Caco-2 (cell line): ENCODE data around the gene RSU1. TPM values are rescaled to one million over a fixed set of nuclear protein-coding genes. Genes with fewer than 3 reads are reported as not detected.

Experiments
- BruUV-seq: library from RNA; stranded (reverse); fragments of 400-500 nt; replicated peaks from 2 replicates; lab custom pipeline; 2021; lab: Mats Ljungman, UMichigan
- CTCF ChIA-PET: fragments of 300-600 bp; sonication (Branson Sonifier 250); formaldehyde crosslinking; loops from one replicate; lab custom pipeline; 2022; ENCODE audit warnings: antibody characterized with exemption; lab: Charles Lee
- POLR2A ChIA-PET: fragments of 300-600 bp; sonication (Branson Sonifier 250); formaldehyde crosslinking; loops from one replicate; lab custom pipeline; 2022; ENCODE audit warnings: antibody characterized with exemption; lab: Charles Lee
- DNase-seq, 2 experiments: peaks; one replicate each; pipeline versions ENCODE4 v3.0.0 to v3.0.0-alpha.2; 2020 to 2022
- H3K27me3 ChIP-seq: replicated peaks from 2 replicates; pipeline ENCODE4 v1.6.0; 2011; ENCODE audit warnings: low read length; ENCODE audit not compliant: control insufficient read depth, insufficient read depth
- H3K36me3 ChIP-seq: 2 replicates; pipeline ENCODE4 v1.5.1; 2011; ENCODE audit warnings: low read length; ENCODE audit not compliant: control insufficient read depth, insufficient read depth
- H3K4me1 ChIP-seq: fragments of 250-450 bp; sonication (Bioruptor Pico); 2 replicates; pipeline ENCODE4 v1.5.1; 2020; ENCODE audit warnings: mild to moderate bottlenecking
- H3K4me3 ChIP-seq: 2 replicates; pipeline ENCODE4 v1.5.1; 2011; ENCODE audit warnings: low read depth, mild to moderate bottlenecking, control low read depth, low read length
- H3K9me3 ChIP-seq: fragments of 250-450 bp; sonication (Bioruptor Pico); 2 replicates; pipeline ENCODE4 v1.5.1; 2020; ENCODE audit warnings: mild to moderate bottlenecking, moderate library complexity
- H3K27ac Mint-ChIP-seq: one replicate; pipeline ENCODE4 v1.8.0; 2022; ENCODE audit warnings: mixed read lengths; ENCODE audit not compliant: unreplicated experiment
- H3K27me3 Mint-ChIP-seq: one replicate; pipeline ENCODE4 v1.8.0; 2022; ENCODE audit warnings: mixed read lengths; ENCODE audit not compliant: insufficient read depth, unreplicated experiment
- H3K36me3 Mint-ChIP-seq: one replicate; pipeline ENCODE4 v1.8.0; 2022; ENCODE audit warnings: mild to moderate bottlenecking, mixed read lengths; ENCODE audit not compliant: insufficient read depth, unreplicated experiment
- H3K4me1 Mint-ChIP-seq: one replicate; pipeline ENCODE4 v1.8.0; 2022; ENCODE audit warnings: low read depth, mixed read lengths; ENCODE audit not compliant: unreplicated experiment
- H3K4me3 Mint-ChIP-seq: one replicate; pipeline ENCODE4 v1.8.0; 2022; ENCODE audit warnings: mild to moderate bottlenecking, moderate library complexity, mixed read lengths; ENCODE audit not compliant: unreplicated experiment
- H3K9me3 Mint-ChIP-seq: one replicate; pipeline ENCODE4 v1.8.0; 2022; ENCODE audit warnings: mixed read lengths; ENCODE audit not compliant: unreplicated experiment
- CTCF ChIP-seq, 2 experiments: fragments of 200-600 bp in 1 of 2; IDR thresholded peaks; 1 replicate in 1 of 2; 2 replicates in 1 of 2; pipeline versions ENCODE4 v1.5.1 to v1.8.0; 2011 to 2022; ENCODE audit warnings: antibody characterized with exemption in 1 of 2, control low read depth in 1 of 2, inconsistent platforms in 1 of 2, low read depth in 1 of 2, low read length in 1 of 2, mild to moderate bottlenecking in 1 of 2, moderate library complexity in 1 of 2; ENCODE audit not compliant: insufficient read depth in 1 of 2, severe bottlenecking in 1 of 2, unreplicated experiment in 1 of 2
- intact Hi-C: fragments of 100-400 bp; cut with micrococcal nuclease; formaldehyde crosslinking; loops from one replicate; pipeline ENCODE4 v1.10.0; 2022; ENCODE audit not compliant: unreplicated experiment
- total RNA-seq: library from RNA; stranded (reverse); gene quantifications from 2 replicates; pipeline ENCODE4 v1.2.3, GENCODE V29; 2022

Gene RSU1
- total RNA-seq, 1 experiment from 2014 or later = 62.0 TPM

DNA sequence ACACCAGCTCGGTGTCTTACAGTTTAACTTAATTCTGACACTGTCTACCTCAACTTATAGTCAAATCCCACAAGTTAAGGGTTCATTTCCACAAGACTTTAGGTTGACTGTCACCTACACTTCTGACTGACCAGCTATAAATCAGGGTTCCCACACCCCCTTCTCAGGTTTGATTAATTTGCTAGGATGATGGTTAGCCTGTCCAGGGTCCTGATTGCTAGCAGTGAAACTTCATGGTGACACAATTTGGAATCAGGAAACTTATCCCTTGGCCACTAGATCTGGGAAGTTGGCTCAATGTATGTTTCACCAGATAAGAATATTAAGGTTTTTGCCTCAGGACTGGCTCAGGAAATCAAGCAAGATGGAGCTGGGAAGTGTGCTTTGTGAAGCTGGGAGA, 2.8 kb upstream of the RSU1 start:
- no peaks in the 10 kb centered on the region for H3K36me3 ChIP-seq
- H3K4me1 ChIP-seq = peaks cover 4% of the 10 kb centered on the region
- DNase-seq = no peak
- ChIA-PET CTCF (no interaction called here), POLR2A (no interaction called here)
- no peak for TF ChIP-seq CTCF (IDR thresholded peaks at IDR 0.05; ENCODE audit: insufficient read depth in 1 of 2, low read depth in 1 of 2, low read length in 1 of 2, severe bottlenecking in 1 of 2, unreplicated experiment in 1 of 2)
- Mint-ChIP-seq H3K4me1 (peaks cover 19% of the 10 kb centered on the region), H3K27me3 (no peaks in the 10 kb centered on the region), H3K27ac (no peak overlapping the region), H3K36me3 (peaks cover 9% of the 10 kb centered on the region), H3K9me3 (peaks cover 29% of the 10 kb centered on the region), H3K4me3 (no peak overlapping the region)
- no TSS peak for BruUV-seq
- intact Hi-C loops = no loop called here
- H3K9me3 ChIP-seq = peaks cover 14% of the 10 kb centered on the region
- H3K4me3 ChIP-seq = no peak overlapping the region
- H3K27me3 ChIP-seq = no peaks in the 10 kb centered on the region

DNA sequence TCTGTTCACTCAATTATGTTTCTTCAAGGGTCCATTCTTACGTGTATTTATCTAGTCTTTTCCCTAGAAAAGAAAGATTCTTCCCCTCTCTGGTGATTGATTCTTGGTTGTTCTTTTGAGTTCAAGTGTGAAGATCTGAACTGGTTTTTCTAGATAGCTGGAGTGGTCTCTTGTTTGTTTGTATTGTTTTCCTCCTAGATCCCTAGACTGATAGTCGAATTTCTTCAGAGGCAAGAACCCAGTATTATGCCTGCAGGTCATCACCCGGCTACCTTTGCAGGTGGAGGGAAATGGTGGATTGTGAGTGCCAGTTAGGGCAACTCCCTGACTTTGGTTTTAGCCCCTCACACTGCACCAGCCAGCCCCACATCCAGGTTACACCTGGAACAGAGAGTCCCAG, 2.2 kb upstream of the RSU1 start:
- H3K9me3 Mint-ChIP-seq = peaks cover 29% of the 10 kb centered on the region
- DNase-seq = no peak
- H3K27me3 ChIP-seq = no peaks in the 10 kb centered on the region
- ChIA-PET POLR2A (no interaction called here), CTCF (no interaction called here)
- H3K27me3 Mint-ChIP-seq = no peaks in the 10 kb centered on the region
- intact Hi-C loops = loop anchor here (5.0 kb wide), 1 partner anchor 568 kb away; no protein-coding TSS in a partner anchor
- H3K4me1 ChIP-seq = peaks cover 4% of the 10 kb centered on the region
- no peak overlapping the region for H3K27ac Mint-ChIP-seq
- H3K4me3 Mint-ChIP-seq = no peak overlapping the region
- no TSS peak for BruUV-seq
- peaks cover 9% of the 10 kb centered on the region for H3K36me3 Mint-ChIP-seq
- H3K36me3 ChIP-seq = no peaks in the 10 kb centered on the region
- H3K9me3 ChIP-seq = peaks cover 14% of the 10 kb centered on the region
- peaks cover 20% of the 10 kb centered on the region for H3K4me1 Mint-ChIP-seq
- TF ChIP-seq CTCF (IDR thresholded peaks at IDR 0.05; ENCODE audit: insufficient read depth in 1 of 2, low read depth in 1 of 2, low read length in 1 of 2, severe bottlenecking in 1 of 2, unreplicated experiment in 1 of 2) = no peak
- no peak overlapping the region for H3K4me3 ChIP-seq

DNA sequence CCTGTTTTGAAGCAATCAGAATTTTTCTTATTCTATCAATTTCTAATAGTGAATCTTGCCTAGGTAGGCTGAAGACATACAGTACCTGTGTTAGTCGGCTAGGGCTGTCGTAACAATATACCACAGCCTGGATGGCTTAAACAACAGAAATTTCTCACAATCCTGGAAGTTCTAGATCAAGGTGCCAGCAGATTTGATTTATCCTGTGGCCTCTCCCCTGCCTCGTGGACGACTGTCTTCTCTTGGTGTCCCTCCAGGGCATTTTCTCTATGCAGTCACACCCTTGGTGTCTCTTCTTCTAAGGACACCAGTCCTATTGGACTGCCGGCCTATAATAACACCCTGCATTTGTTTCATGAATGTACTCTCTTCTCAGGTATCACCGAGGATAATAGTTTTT, 1.8 kb upstream of the RSU1 start:
- Mint-ChIP-seq H3K27ac (no peak overlapping the region), H3K4me1 (peaks cover 20% of the 10 kb centered on the region), H3K9me3 (peaks cover 29% of the 10 kb centered on the region), H3K4me3 (no peak overlapping the region), H3K36me3 (peaks cover 9% of the 10 kb centered on the region), H3K27me3 (no peaks in the 10 kb centered on the region)
- BruUV-seq = no TSS peak
- Histone ChIP-seq H3K9me3 (peaks cover 14% of the 10 kb centered on the region), H3K4me1 (peaks cover 4% of the 10 kb centered on the region), H3K27me3 (no peaks in the 10 kb centered on the region), H3K4me3 (no peak overlapping the region), H3K36me3 (no peaks in the 10 kb centered on the region)
- CTCF ChIA-PET = no interaction called here
- DNase-seq = no peak
- POLR2A ChIA-PET = no interaction called here
- TF ChIP-seq CTCF (IDR thresholded peaks at IDR 0.05; ENCODE audit: insufficient read depth in 1 of 2, low read depth in 1 of 2, low read length in 1 of 2, severe bottlenecking in 1 of 2, unreplicated experiment in 1 of 2) = no peak
- intact Hi-C loops = loop anchor here (5.0 kb wide), 1 partner anchor 568 kb away; no protein-coding TSS in a partner anchor
